GM23338 (cell line): ENCODE measurements around the gene SORBS1. TPM values are rescaled to one million over a fixed set of nuclear protein-coding genes. Genes with fewer than 3 reads are reported as not detected.

Experiments used
- ATAC-seq: fragments of 200-7000 bp; cut with Tn5 transposase; 3 replicates; pipeline ENCODE4 v1.9.1; 2020
- DNase-seq: peaks from one replicate; pipeline ENCODE4 v3.0.0-alpha.2; 2015; ENCODE audit warnings: low spot score
- H2AFZ ChIP-seq: fragments of 200-600 bp; sonication (generic); 2 replicates; pipeline ENCODE4 v1.8.0; 2016; ENCODE audit warnings: antibody characterized with exemption, mild to moderate bottlenecking, moderate library complexity
- H3F3A ChIP-seq: fragments of 200-600 bp; sonication (generic); replicated peaks from 2 replicates; pipeline ENCODE4 v1.8.0; 2017; ENCODE audit warnings: antibody characterized with exemption, mixed run types, low read depth
- H3K27ac ChIP-seq: fragments of 200-600 bp; sonication (generic); 2 replicates; pipeline ENCODE4 v1.6.1; 2016; ENCODE audit warnings: low read depth
- H3K27me3 ChIP-seq: fragments of 200-600 bp; sonication (generic); 2 replicates; pipeline ENCODE4 v1.8.0; 2016; ENCODE audit warnings: mild to moderate bottlenecking, mixed run types, moderate library complexity; ENCODE audit not compliant: insufficient read depth
- H3K36me3 ChIP-seq: fragments of 200-600 bp; sonication (generic); 2 replicates; pipeline ENCODE4 v1.8.0; 2016; ENCODE audit warnings: mild to moderate bottlenecking; ENCODE audit not compliant: insufficient read depth
- H3K4me1 ChIP-seq: fragments of 200-600 bp; sonication (generic); 2 replicates; pipeline ENCODE4 v1.8.0; 2016; ENCODE audit warnings: mild to moderate bottlenecking, moderate library complexity; ENCODE audit not compliant: insufficient read depth
- H3K4me2 ChIP-seq: fragments of 200-600 bp; sonication (generic); 2 replicates; pipeline ENCODE4 v1.7.1; 2017; ENCODE audit warnings: mixed run types
- H3K4me3 ChIP-seq: fragments of 200-600 bp; sonication (generic); 2 replicates; pipeline ENCODE4 v1.6.1; 2016; ENCODE audit warnings: mixed run types
- H3K79me2 ChIP-seq: fragments of 200-600 bp; sonication (generic); replicated peaks from 2 replicates; pipeline ENCODE4 v1.8.0; 2017; ENCODE audit warnings: mild to moderate bottlenecking; ENCODE audit not compliant: insufficient read depth
- H3K9me2 ChIP-seq: fragments of 200-600 bp; sonication (generic); 2 replicates; pipeline ENCODE4 v1.8.0; 2017; ENCODE audit not compliant: insufficient read depth
- H4K20me1 ChIP-seq: fragments of 200-600 bp; sonication (generic); replicated peaks from 2 replicates; pipeline ENCODE4 v1.8.0; 2017; ENCODE audit warnings: mild to moderate bottlenecking; ENCODE audit not compliant: insufficient read depth
- H3K27ac Mint-ChIP-seq: 2 replicates; pipeline ENCODE4 v1.8.0; 2020; ENCODE audit warnings: inconsistent platforms, mild to moderate bottlenecking, moderate library complexity, mixed read lengths
- H3K27me3 Mint-ChIP-seq: 3 replicates; pipeline ENCODE4 v1.8.0; 2022; ENCODE audit warnings: low read depth, mild to moderate bottlenecking, moderate library complexity, mixed read lengths, inconsistent platforms; ENCODE audit not compliant: insufficient read depth, poor library complexity
- H3K36me3 Mint-ChIP-seq: 3 replicates; pipeline ENCODE4 v1.8.0; 2021; ENCODE audit warnings: low read depth, mild to moderate bottlenecking, inconsistent platforms, moderate library complexity, mixed read lengths
- H3K4me1 Mint-ChIP-seq: 3 replicates; pipeline ENCODE4 v1.8.0; 2020; ENCODE audit warnings: mild to moderate bottlenecking, inconsistent platforms, mixed read lengths
- H3K4me3 Mint-ChIP-seq: 3 replicates; pipeline ENCODE4 v1.8.0; 2021; ENCODE audit warnings: moderate library complexity, mild to moderate bottlenecking, inconsistent platforms, mixed read lengths
- H3K9me3 Mint-ChIP-seq: 3 replicates; pipeline ENCODE4 v1.8.0; 2020; ENCODE audit warnings: moderate library complexity, mild to moderate bottlenecking, inconsistent platforms, mixed read lengths
- CTCF ChIP-seq, 2 experiments: fragments of 200-600 bp in 1 of 2; sonication (generic) in 1 of 2; conservative IDR thresholded peaks; 2 replicates each; pipeline versions ENCODE4 v1.5.1 to v1.6.1; 2016 to 2017; ENCODE audit warnings: antibody characterized with exemption in 2 of 2, low read depth in 2 of 2, mild to moderate bottlenecking in 2 of 2, moderate library complexity in 1 of 2
- EZH2 ChIP-seq: fragments of 200-600 bp; sonication (generic); IDR thresholded peaks from one replicate; pipeline ENCODE4 v1.8.0; 2017; ENCODE audit warnings: antibody characterized with exemption, mild to moderate bottlenecking, low read depth; ENCODE audit not compliant: unreplicated experiment
- EZH2phosphoT487 ChIP-seq: fragments of 200-600 bp; sonication (generic); IDR thresholded peaks from one replicate; pipeline ENCODE4 v1.8.1; 2018; ENCODE audit warnings: antibody characterized with exemption; ENCODE audit not compliant: unreplicated experiment
- JUNB ChIP-seq: IDR thresholded peaks from one replicate; pipeline ENCODE4 v1.6.1; 2016; ENCODE audit warnings: antibody characterized with exemption; ENCODE audit not compliant: unreplicated experiment
- STAT1 ChIP-seq: IDR thresholded peaks from one replicate; pipeline ENCODE4 v1.6.1; 2016; ENCODE audit warnings: antibody characterized with exemption; ENCODE audit not compliant: unreplicated experiment
- ZNF114 ChIP-seq: fragments of 250-450 bp; sonication (Bioruptor Pico); IDR thresholded peaks from 2 replicates; pipeline ENCODE4 v1.5.0; 2020; ENCODE audit warnings: mild to moderate bottlenecking, moderate library complexity
- ZNF331 ChIP-seq: fragments of 250-450 bp; sonication (Bioruptor Pico); IDR thresholded peaks from 2 replicates; pipeline ENCODE4 v1.5.0; 2020; ENCODE audit warnings: low read depth, mild to moderate bottlenecking, moderate library complexity
- polyA plus RNA-seq: library from polyadenylated mRNA; unstranded; fragments of >200 nt; fragmentation: Nextera tagmentation; extraction: Ambion mirVana; gene quantifications from 2 replicates; pipeline ENCODE4 v1.2.1, GENCODE V29; 2016
- total RNA-seq: library from RNA; depleted of rRNA; stranded (reverse); fragments of >200 nt; shearing (Covaris generic); gene quantifications from 2 replicates; pipeline ENCODE4 v1.2.3, GENCODE V29; 2014
- TF ChIP-seq, protein P1 (sequence below): IDR thresholded peaks from 2 replicates; pipeline ENCODE4 v1.6.1; 2016; ENCODE audit warnings: antibody characterized with exemption
- TF ChIP-seq, protein P2 (sequence below): IDR thresholded peaks from one replicate; pipeline ENCODE4 v1.6.1; 2018; ENCODE audit warnings: antibody characterized with exemption; ENCODE audit not compliant: unreplicated experiment

Gene SORBS1
- total and polyA plus RNA-seq, 2 experiments from 2014 or later: 47.7 to 51.5 TPM

- no peaks in the 10 kb centered on the region for H3K9me2 ChIP-seq
- no peaks in the 10 kb centered on the region for H3K9me3 Mint-ChIP-seq
- no peak for DNase-seq
- no peak overlapping the region; the same call in 1 of the 2 replicates for H3K27ac ChIP-seq
- 0 out of 2 replicates have a peak overlapping the region, but pooled peaks have one; percentile 96 for H3K4me2 ChIP-seq
- no peak overlapping the region for H3K4me3 ChIP-seq
- TF ChIP-seq, protein P1, sequence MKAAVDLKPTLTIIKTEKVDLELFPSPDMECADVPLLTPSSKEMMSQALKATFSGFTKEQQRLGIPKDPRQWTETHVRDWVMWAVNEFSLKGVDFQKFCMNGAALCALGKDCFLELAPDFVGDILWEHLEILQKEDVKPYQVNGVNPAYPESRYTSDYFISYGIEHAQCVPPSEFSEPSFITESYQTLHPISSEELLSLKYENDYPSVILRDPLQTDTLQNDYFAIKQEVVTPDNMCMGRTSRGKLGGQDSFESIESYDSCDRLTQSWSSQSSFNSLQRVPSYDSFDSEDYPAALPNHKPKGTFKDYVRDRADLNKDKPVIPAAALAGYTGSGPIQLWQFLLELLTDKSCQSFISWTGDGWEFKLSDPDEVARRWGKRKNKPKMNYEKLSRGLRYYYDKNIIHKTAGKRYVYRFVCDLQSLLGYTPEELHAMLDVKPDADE: no peak
- TF ChIP-seq ZNF114 (no peak), EZH2 (no peak)
- TF ChIP-seq, protein P2, sequence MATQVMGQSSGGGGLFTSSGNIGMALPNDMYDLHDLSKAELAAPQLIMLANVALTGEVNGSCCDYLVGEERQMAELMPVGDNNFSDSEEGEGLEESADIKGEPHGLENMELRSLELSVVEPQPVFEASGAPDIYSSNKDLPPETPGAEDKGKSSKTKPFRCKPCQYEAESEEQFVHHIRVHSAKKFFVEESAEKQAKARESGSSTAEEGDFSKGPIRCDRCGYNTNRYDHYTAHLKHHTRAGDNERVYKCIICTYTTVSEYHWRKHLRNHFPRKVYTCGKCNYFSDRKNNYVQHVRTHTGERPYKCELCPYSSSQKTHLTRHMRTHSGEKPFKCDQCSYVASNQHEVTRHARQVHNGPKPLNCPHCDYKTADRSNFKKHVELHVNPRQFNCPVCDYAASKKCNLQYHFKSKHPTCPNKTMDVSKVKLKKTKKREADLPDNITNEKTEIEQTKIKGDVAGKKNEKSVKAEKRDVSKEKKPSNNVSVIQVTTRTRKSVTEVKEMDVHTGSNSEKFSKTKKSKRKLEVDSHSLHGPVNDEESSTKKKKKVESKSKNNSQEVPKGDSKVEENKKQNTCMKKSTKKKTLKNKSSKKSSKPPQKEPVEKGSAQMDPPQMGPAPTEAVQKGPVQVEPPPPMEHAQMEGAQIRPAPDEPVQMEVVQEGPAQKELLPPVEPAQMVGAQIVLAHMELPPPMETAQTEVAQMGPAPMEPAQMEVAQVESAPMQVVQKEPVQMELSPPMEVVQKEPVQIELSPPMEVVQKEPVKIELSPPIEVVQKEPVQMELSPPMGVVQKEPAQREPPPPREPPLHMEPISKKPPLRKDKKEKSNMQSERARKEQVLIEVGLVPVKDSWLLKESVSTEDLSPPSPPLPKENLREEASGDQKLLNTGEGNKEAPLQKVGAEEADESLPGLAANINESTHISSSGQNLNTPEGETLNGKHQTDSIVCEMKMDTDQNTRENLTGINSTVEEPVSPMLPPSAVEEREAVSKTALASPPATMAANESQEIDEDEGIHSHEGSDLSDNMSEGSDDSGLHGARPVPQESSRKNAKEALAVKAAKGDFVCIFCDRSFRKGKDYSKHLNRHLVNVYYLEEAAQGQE: no peak
- peaks cover 87% of the 10 kb centered on the region for H3K79me2 ChIP-seq
- H3K27me3 Mint-ChIP-seq: peaks cover 14% of the 10 kb centered on the region
- no peak overlapping the region for H3K27ac Mint-ChIP-seq
- no peaks in the 10 kb centered on the region for H3K36me3 ChIP-seq
- peaks cover 43% of the 10 kb centered on the region for H3K4me1 ChIP-seq
- H3K4me1 Mint-ChIP-seq: peaks cover 38% of the 10 kb centered on the region
- H3K36me3 Mint-ChIP-seq: peaks cover 3% of the 10 kb centered on the region; the same call in 1 of the 3 replicates
- peaks cover 11% of the 10 kb centered on the region; the same call in 1 of the 2 replicates for H3F3A ChIP-seq
- no peak overlapping the region for H2AFZ ChIP-seq
- peaks cover 14% of the 10 kb centered on the region for H3K27me3 ChIP-seq
- H3K4me3 Mint-ChIP-seq: no peak overlapping the region
- no peak for ATAC-seq
- peaks cover 43% of the 10 kb centered on the region for H4K20me1 ChIP-seq
Observed at GRCh38 chr10:95286707-95287106, 274.5 kb downstream of the SORBS1 start.

DNA sequence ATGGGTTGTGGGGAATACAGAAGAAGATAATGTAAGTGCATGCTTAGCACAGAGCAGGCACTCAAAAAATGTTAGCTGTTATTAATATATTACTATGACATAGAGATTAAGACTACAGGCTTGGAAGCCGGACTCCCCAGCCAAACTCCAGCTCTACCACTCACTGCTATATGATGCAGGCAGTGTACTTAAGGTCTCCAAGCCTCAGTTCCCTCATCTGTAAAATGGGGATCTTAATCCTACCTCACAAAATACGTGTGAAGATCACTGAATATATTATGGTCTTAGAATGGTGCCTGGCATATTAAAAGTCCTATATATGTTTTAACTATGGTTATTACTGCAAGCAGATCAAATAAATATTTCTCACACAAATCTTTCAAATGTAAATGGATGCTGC lies 275.6 kb downstream of the SORBS1 start:
- Histone ChIP-seq H3K36me3 (no peaks in the 10 kb centered on the region), H3K27ac (no peak overlapping the region), H3K27me3 (peaks cover 7% of the 10 kb centered on the region; the same call in 1 of the 2 replicates), H3K4me1 (peaks cover 46% of the 10 kb centered on the region), H3K4me3 (no peak overlapping the region), H4K20me1 (peaks cover 43% of the 10 kb centered on the region), H3K4me2 (no peak overlapping the region), H3K79me2 (peaks cover 98% of the 10 kb centered on the region), H2AFZ (no peak overlapping the region), H3F3A (0 out of 2 replicates have a peak, but pooled peaks cover 5% of the 10 kb centered on the region), H3K9me2 (no peaks in the 10 kb centered on the region)
- no peak overlapping the region for H3K27ac Mint-ChIP-seq
- H3K9me3 Mint-ChIP-seq: no peaks in the 10 kb centered on the region
- H3K36me3 Mint-ChIP-seq: peaks cover 3% of the 10 kb centered on the region; the same call in 1 of the 3 replicates
- TF ChIP-seq EZH2phosphoT487 (no peak), JUNB (no peak), STAT1 (no peak), EZH2 (no peak), ZNF331 (CRISPR knock-in tag) (no peak), CTCF (conservative IDR thresholded peaks at IDR 0.05; ENCODE audit: low read depth in 2 of 2) (no peak)
- TF ChIP-seq, protein P2: no peak
- peaks cover 8% of the 10 kb centered on the region for H3K27me3 Mint-ChIP-seq
- DNase-seq: no peak
- ATAC-seq: no peak
- H3K4me1 Mint-ChIP-seq: peaks cover 45% of the 10 kb centered on the region
- no peak overlapping the region for H3K4me3 Mint-ChIP-seq
